Activated T-cell treated with anti-CD3 and anti-CD28 coated beads, Interleukin-2, amount 50 U/mL, for 1 hour (primary cell): ENCODE data around the gene CD8B.

Experiments
- DNase-seq: peaks from one replicate; pipeline ENCODE4 v3.0.0-alpha.2; 2020

Gene CD8B

DNA sequence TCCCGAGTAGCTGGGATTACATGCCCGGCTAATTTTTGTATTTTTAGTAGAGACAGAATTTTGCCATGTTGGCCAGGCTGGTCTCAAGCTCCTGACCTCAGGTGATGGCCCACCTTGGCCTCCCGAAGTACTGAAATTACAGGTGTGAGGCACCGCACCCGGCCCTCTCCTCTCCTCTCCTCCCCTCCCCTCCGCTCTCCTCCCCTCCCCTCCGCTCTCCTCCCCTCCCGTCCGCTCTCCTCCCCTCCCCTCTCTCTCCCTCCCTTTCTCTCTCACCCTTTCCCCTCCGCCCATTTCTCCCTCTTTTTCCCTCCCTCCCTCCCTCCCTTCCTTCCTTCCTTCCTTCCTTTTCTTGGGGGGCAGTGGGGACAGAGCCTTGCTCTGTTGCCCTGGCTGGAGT is 28.4 kb downstream of the CD8B start:
- no peak for DNase-seq

DNA sequence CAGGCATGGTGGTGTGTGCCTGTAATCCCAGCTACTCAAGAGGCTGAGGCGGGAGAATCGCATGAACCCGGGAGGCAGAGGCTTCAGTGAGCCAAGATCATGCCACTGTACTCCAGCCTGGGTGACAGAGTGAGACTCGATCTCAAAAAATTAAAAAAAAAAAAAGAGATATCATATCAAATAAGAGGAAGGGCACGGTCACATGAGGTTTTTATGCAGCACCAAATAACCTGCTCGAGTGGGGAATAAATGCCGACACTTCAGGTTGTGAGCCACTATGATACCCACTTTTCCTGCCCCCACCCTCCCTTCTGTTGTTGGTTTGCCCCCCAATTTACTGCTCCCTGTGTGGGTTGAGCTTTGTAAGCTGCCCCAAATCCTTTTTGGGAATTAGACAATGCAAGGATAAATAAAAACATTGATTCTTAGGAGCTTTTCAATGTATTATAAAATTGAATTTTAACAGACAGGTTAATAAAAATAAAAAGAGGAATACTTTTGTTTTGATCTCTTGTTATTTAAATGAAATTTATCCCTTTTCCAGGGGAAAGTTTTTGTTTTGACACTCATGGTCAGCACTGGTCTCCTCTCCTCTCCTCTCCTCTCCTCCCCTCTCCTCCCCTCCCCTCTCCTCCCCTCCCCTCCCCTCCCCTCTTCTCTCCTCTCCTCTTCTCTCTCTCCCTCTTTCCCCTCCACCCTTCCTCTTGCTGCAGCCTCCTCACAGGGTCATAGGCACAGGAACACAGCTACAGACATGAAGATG is 29.2 kb downstream of the CD8B start:
- no peak for DNase-seq

GRCh38 chr2:86831537-86831936 is 30.1 kb downstream of the CD8B start:
- no peak for DNase-seq

DNA sequence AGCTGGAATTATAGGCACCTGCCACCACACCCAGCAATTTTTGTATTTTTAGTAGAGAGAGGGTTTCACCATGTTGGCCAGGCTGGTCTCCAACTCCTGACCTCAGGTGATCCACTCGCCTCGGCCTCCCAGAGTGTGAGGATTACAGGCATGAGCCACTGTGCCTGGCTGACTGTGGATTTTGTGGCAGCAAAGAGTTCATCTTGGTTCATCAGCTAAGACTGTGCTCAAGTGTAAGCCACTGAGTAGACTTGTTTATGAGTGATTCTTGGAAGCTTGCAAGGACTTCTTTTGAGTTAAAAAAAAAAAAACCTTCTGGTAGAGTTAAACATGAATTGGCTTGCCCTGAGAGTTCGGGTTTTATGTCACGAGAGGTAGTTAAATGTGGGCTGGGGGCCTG is 34.7 kb downstream of the CD8B start:
- no peak for DNase-seq

GRCh38 chr2:86825693-86826381 is 35.8 kb downstream of the CD8B start:
- DNase-seq: peak; percentile 61

DNA sequence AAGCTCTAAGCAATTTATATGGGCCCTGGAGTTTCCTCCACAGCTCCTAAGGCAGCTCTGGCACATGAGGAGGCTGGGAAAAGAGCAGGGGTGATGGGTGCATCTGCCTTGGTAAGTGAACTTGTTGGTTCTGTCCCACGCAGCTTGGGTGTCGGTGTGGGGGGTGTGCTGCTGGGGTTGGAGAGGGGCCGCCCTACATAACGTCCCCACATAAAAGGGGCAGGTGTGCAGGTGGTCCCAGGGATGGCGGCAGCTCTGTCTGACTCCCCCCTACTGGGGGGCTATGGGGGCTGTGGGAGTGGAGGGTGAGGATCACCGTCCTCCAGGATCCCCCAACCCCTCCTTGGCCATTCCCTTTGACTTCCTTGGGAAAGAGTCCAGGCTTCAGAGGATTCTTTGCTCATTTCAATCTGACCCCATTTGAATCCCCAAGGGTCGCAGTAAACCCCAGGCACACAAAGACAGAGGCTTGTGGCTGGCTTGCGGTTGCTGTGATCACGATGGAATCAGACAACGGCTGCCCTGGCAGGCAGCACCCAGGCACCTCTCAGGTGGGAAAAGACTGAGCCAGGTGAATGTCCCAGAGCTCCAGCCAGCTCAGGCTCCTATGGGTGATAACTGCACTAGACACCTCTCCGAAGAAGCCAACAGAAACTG is 36.5 kb downstream of the CD8B start:
- DNase-seq: no peak

- no peak for DNase-seq
These were observed 38.9 kb downstream of the CD8B start for GRCh38 chr2:86822668-86823345.

- no peak for DNase-seq
These were observed 39.8 kb downstream of the CD8B start for GRCh38 chr2:86821842-86822241.

GRCh38 chr2:86821306-86821705 is 40.4 kb downstream of the CD8B start:
- no peak for DNase-seq

- no peak for DNase-seq
These were observed 42.7 kb downstream of the CD8B start for GRCh38 chr2:86818957-86819356.

- DNase-seq: no peak
These were observed 43.4 kb downstream of the CD8B start for GRCh38 chr2:86818114-86818801.

DNA sequence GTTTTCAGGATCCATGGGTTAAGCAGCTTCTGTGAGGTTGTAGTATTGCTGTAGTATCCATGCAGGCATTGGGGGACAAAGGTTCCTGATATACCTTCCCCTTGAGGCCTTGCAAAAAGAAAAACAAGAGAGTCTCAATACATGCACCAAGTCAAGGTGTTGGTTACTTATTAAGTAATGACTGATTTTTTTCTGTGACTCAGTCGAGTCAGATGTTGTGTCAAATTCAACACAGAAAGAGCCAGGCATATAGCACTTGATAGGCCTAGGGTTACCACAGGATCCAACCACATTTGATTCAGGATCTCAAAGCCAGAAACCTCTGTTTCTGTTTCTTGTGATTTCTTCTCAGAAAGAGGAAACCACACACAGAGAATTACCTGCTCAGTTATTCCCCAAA is 46.1 kb downstream of the CD8B start:
- no peak for DNase-seq

DNA sequence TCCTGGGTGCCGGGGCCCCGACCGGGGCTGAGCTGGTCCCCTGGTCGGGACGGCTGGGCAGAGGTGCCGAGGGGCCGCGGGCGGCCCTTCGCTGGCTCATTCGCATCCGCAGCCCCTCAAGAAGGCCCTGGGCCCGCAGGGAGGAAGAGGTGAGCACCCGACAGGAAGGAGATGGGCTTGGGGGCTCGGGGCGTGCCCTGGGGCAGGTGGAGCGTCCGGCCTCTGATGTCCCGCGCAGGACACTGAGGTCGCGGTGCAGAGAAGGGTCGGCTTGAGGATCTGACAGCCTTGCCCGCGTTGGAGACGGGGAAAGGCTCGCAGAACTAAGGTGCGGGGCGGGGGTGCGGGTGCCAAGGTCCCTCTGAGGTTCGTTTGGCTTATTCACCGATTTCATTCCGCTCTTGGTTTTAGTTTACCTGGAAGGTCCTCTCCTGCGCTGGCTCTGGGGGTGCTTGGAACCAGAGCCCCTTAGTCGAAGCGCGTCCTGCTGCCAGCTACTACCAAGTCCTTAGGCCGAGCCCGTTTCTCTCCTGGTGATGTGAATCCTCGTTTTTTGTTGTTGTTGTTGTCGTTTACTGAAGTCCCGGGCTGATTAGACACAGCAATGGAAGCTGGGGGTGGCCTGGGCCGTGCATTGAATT is 52.1 kb downstream of the CD8B start:
- peak; percentile 53 for DNase-seq

- peak; percentile 95 for DNase-seq
These were observed 53.1 kb downstream of the CD8B start for GRCh38 chr2:86808315-86809161.

GRCh38 chr2:86807468-86808275 is 54.0 kb downstream of the CD8B start:
- DNase-seq: peak; percentile 66

GRCh38 chr2:86807133-86807467 is 54.6 kb downstream of the CD8B start:
- no peak for DNase-seq

DNA sequence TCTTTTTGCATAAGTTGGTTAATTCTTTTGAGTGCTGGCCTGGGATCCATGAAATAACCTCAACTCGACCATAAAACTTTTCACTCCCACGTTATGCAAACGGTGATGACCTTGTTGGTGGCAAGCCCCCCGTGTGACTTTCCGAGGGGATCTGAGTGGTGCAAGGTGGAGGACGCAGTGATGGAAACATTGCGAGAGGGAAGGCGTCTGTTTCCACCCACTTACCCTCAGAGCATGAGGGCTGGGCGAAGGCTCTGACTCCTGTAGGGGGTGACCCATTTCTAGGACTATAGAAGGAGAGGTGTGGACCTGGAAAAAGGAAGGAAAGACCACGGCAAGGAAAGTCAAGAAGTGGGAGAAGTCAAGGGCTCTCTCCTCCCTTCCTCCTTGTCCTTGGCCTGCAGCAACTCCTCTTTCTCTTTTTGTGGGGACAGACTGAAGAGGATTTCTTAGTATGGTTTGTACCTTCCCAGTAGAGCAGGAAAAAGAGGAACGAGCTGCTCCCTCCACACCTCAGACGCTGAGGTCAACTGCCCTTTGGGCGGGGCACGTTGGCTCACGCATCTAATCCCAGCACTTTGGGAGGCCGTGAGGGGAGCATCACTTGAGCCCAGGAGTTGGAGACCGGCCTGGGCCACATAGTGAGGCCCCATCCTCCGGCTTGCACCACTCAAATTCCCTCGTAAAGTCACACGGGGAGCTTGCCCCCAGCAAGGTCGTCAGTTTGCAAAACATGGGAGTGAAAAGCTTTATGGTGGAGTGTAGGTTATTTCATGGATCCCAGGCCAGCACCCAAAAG is 55.4 kb downstream of the CD8B start:
- DNase-seq: no peak

GRCh38 chr2:86800856-86801567 is 60.7 kb downstream of the CD8B start:
- DNase-seq: no peak

- DNase-seq: no peak
These were observed 66.8 kb downstream of the CD8B start for GRCh38 chr2:86794861-86795260.
